GM23338 (cell line): ENCODE data around the gene SCYGR6. TPM values are rescaled to one million over a fixed set of nuclear protein-coding genes. Genes with fewer than 3 reads are reported as not detected.

Experiments
- ATAC-seq: fragments of 200-7000 bp; cut with Tn5 transposase; 3 replicates; pipeline ENCODE4 v1.9.1; 2020
- DNase-seq: peaks from one replicate; pipeline ENCODE4 v3.0.0-alpha.2; 2015; ENCODE audit warnings: low spot score
- H2AFZ ChIP-seq: fragments of 200-600 bp; sonication (generic); 2 replicates; pipeline ENCODE4 v1.8.0; 2016; ENCODE audit warnings: antibody characterized with exemption, mild to moderate bottlenecking, moderate library complexity
- H3F3A ChIP-seq: fragments of 200-600 bp; sonication (generic); replicated peaks from 2 replicates; pipeline ENCODE4 v1.8.0; 2017; ENCODE audit warnings: antibody characterized with exemption, mixed run types, low read depth
- H3K27ac ChIP-seq: fragments of 200-600 bp; sonication (generic); 2 replicates; pipeline ENCODE4 v1.6.1; 2016; ENCODE audit warnings: low read depth
- H3K27me3 ChIP-seq: fragments of 200-600 bp; sonication (generic); 2 replicates; pipeline ENCODE4 v1.8.0; 2016; ENCODE audit warnings: mild to moderate bottlenecking, mixed run types, moderate library complexity; ENCODE audit not compliant: insufficient read depth
- H3K36me3 ChIP-seq: fragments of 200-600 bp; sonication (generic); 2 replicates; pipeline ENCODE4 v1.8.0; 2016; ENCODE audit warnings: mild to moderate bottlenecking; ENCODE audit not compliant: insufficient read depth
- H3K4me1 ChIP-seq: fragments of 200-600 bp; sonication (generic); 2 replicates; pipeline ENCODE4 v1.8.0; 2016; ENCODE audit warnings: mild to moderate bottlenecking, moderate library complexity; ENCODE audit not compliant: insufficient read depth
- H3K4me2 ChIP-seq: fragments of 200-600 bp; sonication (generic); 2 replicates; pipeline ENCODE4 v1.7.1; 2017; ENCODE audit warnings: mixed run types
- H3K4me3 ChIP-seq: fragments of 200-600 bp; sonication (generic); 2 replicates; pipeline ENCODE4 v1.6.1; 2016; ENCODE audit warnings: mixed run types
- H3K79me2 ChIP-seq: fragments of 200-600 bp; sonication (generic); replicated peaks from 2 replicates; pipeline ENCODE4 v1.8.0; 2017; ENCODE audit warnings: mild to moderate bottlenecking; ENCODE audit not compliant: insufficient read depth
- H3K9me2 ChIP-seq: fragments of 200-600 bp; sonication (generic); 2 replicates; pipeline ENCODE4 v1.8.0; 2017; ENCODE audit not compliant: insufficient read depth
- H4K20me1 ChIP-seq: fragments of 200-600 bp; sonication (generic); replicated peaks from 2 replicates; pipeline ENCODE4 v1.8.0; 2017; ENCODE audit warnings: mild to moderate bottlenecking; ENCODE audit not compliant: insufficient read depth
- H3K27ac Mint-ChIP-seq: 2 replicates; pipeline ENCODE4 v1.8.0; 2020; ENCODE audit warnings: inconsistent platforms, mild to moderate bottlenecking, moderate library complexity, mixed read lengths
- H3K27me3 Mint-ChIP-seq: 3 replicates; pipeline ENCODE4 v1.8.0; 2022; ENCODE audit warnings: low read depth, mild to moderate bottlenecking, moderate library complexity, mixed read lengths, inconsistent platforms; ENCODE audit not compliant: insufficient read depth, poor library complexity
- H3K36me3 Mint-ChIP-seq: 3 replicates; pipeline ENCODE4 v1.8.0; 2021; ENCODE audit warnings: low read depth, mild to moderate bottlenecking, inconsistent platforms, moderate library complexity, mixed read lengths
- H3K4me1 Mint-ChIP-seq: 3 replicates; pipeline ENCODE4 v1.8.0; 2020; ENCODE audit warnings: mild to moderate bottlenecking, inconsistent platforms, mixed read lengths
- H3K4me3 Mint-ChIP-seq: 3 replicates; pipeline ENCODE4 v1.8.0; 2021; ENCODE audit warnings: moderate library complexity, mild to moderate bottlenecking, inconsistent platforms, mixed read lengths
- H3K9me3 Mint-ChIP-seq: 3 replicates; pipeline ENCODE4 v1.8.0; 2020; ENCODE audit warnings: moderate library complexity, mild to moderate bottlenecking, inconsistent platforms, mixed read lengths
- EZH2 ChIP-seq: fragments of 200-600 bp; sonication (generic); IDR thresholded peaks from one replicate; pipeline ENCODE4 v1.8.0; 2017; ENCODE audit warnings: antibody characterized with exemption, mild to moderate bottlenecking, low read depth; ENCODE audit not compliant: unreplicated experiment
- EZH2phosphoT487 ChIP-seq: fragments of 200-600 bp; sonication (generic); IDR thresholded peaks from one replicate; pipeline ENCODE4 v1.8.1; 2018; ENCODE audit warnings: antibody characterized with exemption; ENCODE audit not compliant: unreplicated experiment
- JUNB ChIP-seq: IDR thresholded peaks from one replicate; pipeline ENCODE4 v1.6.1; 2016; ENCODE audit warnings: antibody characterized with exemption; ENCODE audit not compliant: unreplicated experiment
- NANOG ChIP-seq: IDR thresholded peaks from 2 replicates; pipeline ENCODE4 v1.6.1; 2016; ENCODE audit warnings: antibody characterized with exemption, borderline replicate concordance
- POLR2AphosphoS5 ChIP-seq: IDR thresholded peaks from 2 replicates; pipeline ENCODE4 v1.6.1; 2016; ENCODE audit warnings: antibody characterized with exemption, low read depth
- STAT1 ChIP-seq: IDR thresholded peaks from one replicate; pipeline ENCODE4 v1.6.1; 2016; ENCODE audit warnings: antibody characterized with exemption; ENCODE audit not compliant: unreplicated experiment
- ZNF331 ChIP-seq: fragments of 250-450 bp; sonication (Bioruptor Pico); IDR thresholded peaks from 2 replicates; pipeline ENCODE4 v1.5.0; 2020; ENCODE audit warnings: low read depth, mild to moderate bottlenecking, moderate library complexity
- polyA plus RNA-seq: library from polyadenylated mRNA; unstranded; fragments of >200 nt; fragmentation: Nextera tagmentation; extraction: Ambion mirVana; gene quantifications from 2 replicates; pipeline ENCODE4 v1.2.1, GENCODE V29; 2016
- total RNA-seq: library from RNA; depleted of rRNA; stranded (reverse); fragments of >200 nt; shearing (Covaris generic); gene quantifications from 2 replicates; pipeline ENCODE4 v1.2.3, GENCODE V29; 2014
- TF ChIP-seq, protein P1 (sequence below): IDR thresholded peaks from one replicate; pipeline ENCODE4 v1.6.1; 2018; ENCODE audit warnings: antibody characterized with exemption; ENCODE audit not compliant: unreplicated experiment
- TF ChIP-seq, protein P2 (sequence below): IDR thresholded peaks from 2 replicates; pipeline ENCODE4 v1.6.1; 2016; ENCODE audit warnings: antibody characterized with exemption

SCYGR6 gene
- total and polyA plus RNA-seq, 2 experiments from 2014 or later = not detected

DNA sequence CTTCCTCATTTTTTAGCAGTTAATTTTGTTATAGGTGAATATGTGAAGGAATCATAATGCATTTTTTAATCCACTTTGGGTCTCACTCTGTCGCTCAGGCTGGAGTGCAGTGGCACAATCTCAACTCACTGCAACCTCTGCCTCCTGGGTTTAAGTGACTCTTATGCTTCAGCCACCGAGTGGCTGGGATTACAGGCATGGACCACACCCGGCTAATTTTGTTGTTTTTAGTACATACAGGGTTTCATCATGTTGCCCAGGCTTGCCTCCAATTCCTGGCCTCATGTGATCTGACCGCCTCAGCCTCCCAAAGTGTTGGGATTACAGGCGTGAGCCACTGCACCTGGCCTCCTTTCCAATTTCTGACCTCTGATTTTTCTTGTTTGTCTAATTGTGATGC lies 40.3 kb downstream of the SCYGR6 start:
- H3K9me3 Mint-ChIP-seq = no peaks in the 10 kb centered on the region
- H3K4me2 ChIP-seq = no peak overlapping the region
- TF ChIP-seq EZH2 = no peak
- TF ChIP-seq STAT1 = no peak
- no peak overlapping the region for H2AFZ ChIP-seq
- no peaks in the 10 kb centered on the region for H3K36me3 Mint-ChIP-seq
- DNase-seq (no peak), ATAC-seq (no peak)
- no peak overlapping the region for H3K27ac ChIP-seq
- H3K27ac Mint-ChIP-seq = no peak overlapping the region
- no peaks in the 10 kb centered on the region for H3K9me2 ChIP-seq
- no peaks in the 10 kb centered on the region for H3F3A ChIP-seq
- no peak overlapping the region for H3K4me3 ChIP-seq
- H3K4me3 Mint-ChIP-seq = no peak overlapping the region
- no peaks in the 10 kb centered on the region for H3K79me2 ChIP-seq
- H3K4me1 ChIP-seq = no peaks in the 10 kb centered on the region
- H3K27me3 Mint-ChIP-seq = no peaks in the 10 kb centered on the region
- H3K36me3 ChIP-seq = no peaks in the 10 kb centered on the region
- no peaks in the 10 kb centered on the region for H3K4me1 Mint-ChIP-seq
- no peaks in the 10 kb centered on the region for H3K27me3 ChIP-seq
- H4K20me1 ChIP-seq = no peaks in the 10 kb centered on the region

DNA sequence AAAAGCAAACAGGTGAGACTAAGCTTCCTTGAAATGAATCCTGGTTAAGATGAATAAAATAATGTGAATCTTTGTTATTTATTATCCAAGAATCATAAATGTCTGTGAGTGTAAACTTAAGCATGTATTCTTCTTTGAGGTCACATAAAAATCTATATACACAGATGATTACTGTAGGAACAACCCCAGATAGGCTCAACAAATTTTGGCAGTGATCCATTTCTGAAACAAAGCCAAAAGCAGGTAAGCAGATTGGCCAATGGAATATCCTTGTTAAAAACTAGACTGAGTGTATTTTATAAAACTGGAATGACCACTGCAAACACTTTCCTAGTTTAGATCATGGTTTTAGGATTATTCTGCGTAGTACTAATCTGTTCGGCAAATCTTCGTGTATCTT lies 46.6 kb downstream of the SCYGR6 start:
- Mint-ChIP-seq H3K4me1 (no peaks in the 10 kb centered on the region), H3K9me3 (no peaks in the 10 kb centered on the region), H3K27ac (no peak overlapping the region), H3K4me3 (no peak overlapping the region), H3K27me3 (peaks cover 3% of the 10 kb centered on the region), H3K36me3 (no peaks in the 10 kb centered on the region)
- H3K9me2 ChIP-seq = no peaks in the 10 kb centered on the region
- H3K36me3 ChIP-seq = no peaks in the 10 kb centered on the region
- H4K20me1 ChIP-seq = no peaks in the 10 kb centered on the region
- H2AFZ ChIP-seq = no peak overlapping the region
- H3K4me2 ChIP-seq = no peak overlapping the region
- ATAC-seq (no peak), DNase-seq (no peak)
- H3K27me3 ChIP-seq = no peaks in the 10 kb centered on the region
- H3F3A ChIP-seq = no peaks in the 10 kb centered on the region
- H3K79me2 ChIP-seq = no peaks in the 10 kb centered on the region
- TF ChIP-seq POLR2AphosphoS5 = no peak
- TF ChIP-seq EZH2phosphoT487 = no peak
- TF ChIP-seq, protein P1, sequence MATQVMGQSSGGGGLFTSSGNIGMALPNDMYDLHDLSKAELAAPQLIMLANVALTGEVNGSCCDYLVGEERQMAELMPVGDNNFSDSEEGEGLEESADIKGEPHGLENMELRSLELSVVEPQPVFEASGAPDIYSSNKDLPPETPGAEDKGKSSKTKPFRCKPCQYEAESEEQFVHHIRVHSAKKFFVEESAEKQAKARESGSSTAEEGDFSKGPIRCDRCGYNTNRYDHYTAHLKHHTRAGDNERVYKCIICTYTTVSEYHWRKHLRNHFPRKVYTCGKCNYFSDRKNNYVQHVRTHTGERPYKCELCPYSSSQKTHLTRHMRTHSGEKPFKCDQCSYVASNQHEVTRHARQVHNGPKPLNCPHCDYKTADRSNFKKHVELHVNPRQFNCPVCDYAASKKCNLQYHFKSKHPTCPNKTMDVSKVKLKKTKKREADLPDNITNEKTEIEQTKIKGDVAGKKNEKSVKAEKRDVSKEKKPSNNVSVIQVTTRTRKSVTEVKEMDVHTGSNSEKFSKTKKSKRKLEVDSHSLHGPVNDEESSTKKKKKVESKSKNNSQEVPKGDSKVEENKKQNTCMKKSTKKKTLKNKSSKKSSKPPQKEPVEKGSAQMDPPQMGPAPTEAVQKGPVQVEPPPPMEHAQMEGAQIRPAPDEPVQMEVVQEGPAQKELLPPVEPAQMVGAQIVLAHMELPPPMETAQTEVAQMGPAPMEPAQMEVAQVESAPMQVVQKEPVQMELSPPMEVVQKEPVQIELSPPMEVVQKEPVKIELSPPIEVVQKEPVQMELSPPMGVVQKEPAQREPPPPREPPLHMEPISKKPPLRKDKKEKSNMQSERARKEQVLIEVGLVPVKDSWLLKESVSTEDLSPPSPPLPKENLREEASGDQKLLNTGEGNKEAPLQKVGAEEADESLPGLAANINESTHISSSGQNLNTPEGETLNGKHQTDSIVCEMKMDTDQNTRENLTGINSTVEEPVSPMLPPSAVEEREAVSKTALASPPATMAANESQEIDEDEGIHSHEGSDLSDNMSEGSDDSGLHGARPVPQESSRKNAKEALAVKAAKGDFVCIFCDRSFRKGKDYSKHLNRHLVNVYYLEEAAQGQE = no peak
- TF ChIP-seq, protein P2, sequence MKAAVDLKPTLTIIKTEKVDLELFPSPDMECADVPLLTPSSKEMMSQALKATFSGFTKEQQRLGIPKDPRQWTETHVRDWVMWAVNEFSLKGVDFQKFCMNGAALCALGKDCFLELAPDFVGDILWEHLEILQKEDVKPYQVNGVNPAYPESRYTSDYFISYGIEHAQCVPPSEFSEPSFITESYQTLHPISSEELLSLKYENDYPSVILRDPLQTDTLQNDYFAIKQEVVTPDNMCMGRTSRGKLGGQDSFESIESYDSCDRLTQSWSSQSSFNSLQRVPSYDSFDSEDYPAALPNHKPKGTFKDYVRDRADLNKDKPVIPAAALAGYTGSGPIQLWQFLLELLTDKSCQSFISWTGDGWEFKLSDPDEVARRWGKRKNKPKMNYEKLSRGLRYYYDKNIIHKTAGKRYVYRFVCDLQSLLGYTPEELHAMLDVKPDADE = no peak
- no peak for TF ChIP-seq JUNB
- no peak for TF ChIP-seq EZH2
- TF ChIP-seq NANOG = no peak
- TF ChIP-seq ZNF331 (CRISPR knock-in tag) = no peak
- H3K4me3 ChIP-seq = no peak overlapping the region
- H3K27ac ChIP-seq = no peak overlapping the region
- no peaks in the 10 kb centered on the region for H3K4me1 ChIP-seq
